ENCODE data around the gene PLEKHG7.

DNA sequence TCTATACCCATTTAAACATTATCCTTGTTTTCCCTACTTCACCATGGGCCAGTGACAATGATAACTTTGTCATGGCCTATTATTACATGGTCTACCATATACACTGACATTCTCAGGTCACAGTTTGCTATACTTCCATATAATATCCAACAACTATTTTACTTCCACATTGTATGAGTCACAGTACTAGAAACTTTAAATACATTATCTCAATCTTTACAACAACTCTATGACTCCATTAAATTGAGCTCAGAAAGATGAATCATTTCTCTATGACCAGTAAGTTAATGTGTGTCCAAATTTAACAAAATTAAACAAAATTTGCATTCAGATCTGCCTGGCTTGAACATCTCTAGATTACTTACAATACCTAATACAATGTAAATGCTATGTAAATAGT, 93.9 kb downstream of the PLEKHG7 start:
- TF ChIP-seq, protein P1, sequence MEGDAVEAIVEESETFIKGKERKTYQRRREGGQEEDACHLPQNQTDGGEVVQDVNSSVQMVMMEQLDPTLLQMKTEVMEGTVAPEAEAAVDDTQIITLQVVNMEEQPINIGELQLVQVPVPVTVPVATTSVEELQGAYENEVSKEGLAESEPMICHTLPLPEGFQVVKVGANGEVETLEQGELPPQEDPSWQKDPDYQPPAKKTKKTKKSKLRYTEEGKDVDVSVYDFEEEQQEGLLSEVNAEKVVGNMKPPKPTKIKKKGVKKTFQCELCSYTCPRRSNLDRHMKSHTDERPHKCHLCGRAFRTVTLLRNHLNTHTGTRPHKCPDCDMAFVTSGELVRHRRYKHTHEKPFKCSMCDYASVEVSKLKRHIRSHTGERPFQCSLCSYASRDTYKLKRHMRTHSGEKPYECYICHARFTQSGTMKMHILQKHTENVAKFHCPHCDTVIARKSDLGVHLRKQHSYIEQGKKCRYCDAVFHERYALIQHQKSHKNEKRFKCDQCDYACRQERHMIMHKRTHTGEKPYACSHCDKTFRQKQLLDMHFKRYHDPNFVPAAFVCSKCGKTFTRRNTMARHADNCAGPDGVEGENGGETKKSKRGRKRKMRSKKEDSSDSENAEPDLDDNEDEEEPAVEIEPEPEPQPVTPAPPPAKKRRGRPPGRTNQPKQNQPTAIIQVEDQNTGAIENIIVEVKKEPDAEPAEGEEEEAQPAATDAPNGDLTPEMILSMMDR (IDR thresholded peaks at IDR 0.05; ENCODE audit: low read length), result no peak
- TF ChIP-seq EZH2 (IDR thresholded peaks at IDR 0.05; ENCODE audit: borderline replicate concordance, low read length), result no peak

Measured in OCI-LY1 (cell line).